IMR-90 (cell line): ENCODE measurements around the gene DHRS4. TPM values are rescaled to one million over a fixed set of nuclear protein-coding genes. Genes with fewer than 3 reads are reported as not detected.

ENCODE experiments used
- ATAC-seq: fragments of 200-7000 bp; cut with Tn5 transposase; 2 replicates; pipeline ENCODE4 v1.9.1; 2020; ENCODE audit warnings: low read depth, mild to moderate bottlenecking, moderate library complexity
- BruUV-seq: library from RNA; stranded (reverse); fragments of 400-500 nt; replicated peaks from 2 replicates; lab custom pipeline; 2021; lab: Mats Ljungman, UMichigan
- CTCF ChIA-PET: fragments of 300-600 bp; formaldehyde crosslinking; extraction: SDS; loops from one replicate; lab custom pipeline; 2021; ENCODE audit warnings: antibody characterized with exemption; lab: Yijun Ruan, JAX
- POLR2A ChIA-PET: fragments of 300-600 bp; sonication (Branson Sonifier 250); formaldehyde crosslinking; loops from one replicate; lab custom pipeline; 2022; ENCODE audit warnings: antibody characterized with exemption; ENCODE audit not compliant: unreplicated experiment; lab: Charles Lee
- DNase-seq: peaks from one replicate; pipeline ENCODE4 v3.0.0; 2013
- H2AFZ ChIP-seq: replicated peaks from 2 replicates; pipeline ENCODE3; 2013; ENCODE audit warnings: low read length, mild to moderate bottlenecking; ENCODE audit not compliant: poor library complexity
- H2AK5ac ChIP-seq: 2 replicates; pipeline ENCODE4 v1.6.1; 2013; ENCODE audit warnings: low read depth, low read length, inconsistent platforms
- H2AK9ac ChIP-seq: replicated peaks from 2 replicates; pipeline ENCODE3; 2013; ENCODE audit warnings: mild to moderate bottlenecking, low read depth, low read length, moderate library complexity; ENCODE audit not compliant: poor library complexity
- H2BK120ac ChIP-seq: 2 replicates; pipeline ENCODE4 v1.6.1; 2013; ENCODE audit warnings: low read depth, low read length, inconsistent platforms
- H2BK15ac ChIP-seq: 3 replicates; pipeline ENCODE4 v1.6.1; 2013; ENCODE audit warnings: low read depth, low read length, inconsistent platforms
- H2BK20ac ChIP-seq: 2 replicates; pipeline ENCODE4 v1.6.1; 2013; ENCODE audit warnings: low read depth, mild to moderate bottlenecking, inconsistent platforms, low read length, moderate library complexity
- H2BK5ac ChIP-seq: 2 replicates; pipeline ENCODE4 v1.6.1; 2013; ENCODE audit warnings: mild to moderate bottlenecking, low read depth, low read length, inconsistent platforms; ENCODE audit not compliant: poor library complexity, severe bottlenecking
- H3K14ac ChIP-seq: replicated peaks from 2 replicates; pipeline ENCODE4 v1.6.1; 2013; ENCODE audit warnings: low read depth, low read length, inconsistent platforms
- H3K18ac ChIP-seq: 2 replicates; pipeline ENCODE4 v1.6.1; 2013; ENCODE audit warnings: low read depth, low read length, control low read depth
- H3K23ac ChIP-seq: 2 replicates; pipeline ENCODE4 v1.6.1; 2013; ENCODE audit warnings: low read depth, low read length, inconsistent platforms
- H3K27ac ChIP-seq: 2 replicates; pipeline ENCODE4 v1.5.1; 2013; ENCODE audit warnings: mild to moderate bottlenecking, control low read depth, low read length; ENCODE audit not compliant: insufficient read depth
- H3K27me3 ChIP-seq: 2 replicates; pipeline ENCODE4 v1.6.1; 2013; ENCODE audit warnings: low read length; ENCODE audit not compliant: control insufficient read depth, insufficient read depth
- H3K36me3 ChIP-seq: 2 replicates; pipeline ENCODE4 v1.6.1; 2013; ENCODE audit warnings: low read length, mixed read lengths; ENCODE audit not compliant: control insufficient read depth, insufficient read depth
- H3K4ac ChIP-seq: 2 replicates; pipeline ENCODE4 v1.6.1; 2013; ENCODE audit warnings: low read depth, low read length, inconsistent platforms
- H3K4me1 ChIP-seq: 2 replicates; pipeline ENCODE4 v1.6.1; 2013; ENCODE audit warnings: low read length, mixed read lengths; ENCODE audit not compliant: control insufficient read depth, insufficient read depth
- H3K4me2 ChIP-seq: 2 replicates; pipeline ENCODE4 v1.6.1; 2013; ENCODE audit warnings: low read depth, mild to moderate bottlenecking, control low read depth, low read length, moderate library complexity
- H3K4me3 ChIP-seq: 2 replicates; pipeline ENCODE4 v1.5.1; 2013; ENCODE audit warnings: low read depth, mild to moderate bottlenecking, control low read depth, low read length, moderate library complexity; ENCODE audit not compliant: insufficient read depth
- H3K56ac ChIP-seq: 2 replicates; pipeline ENCODE4 v1.6.1; 2013; ENCODE audit warnings: low read length, inconsistent platforms; ENCODE audit not compliant: insufficient read depth; ENCODE audit errors: extremely low read depth
- H3K79me1 ChIP-seq, 2 experiments: 2 replicates each; pipeline ENCODE4 v1.6.1; 2013; ENCODE audit warnings: low read length in 2 of 2, inconsistent platforms in 1 of 2, low read depth in 1 of 2
- H3K9ac ChIP-seq: 2 replicates; pipeline ENCODE4 v1.6.1; 2013; ENCODE audit warnings: low read depth, low read length, control low read depth
- H3K9me1 ChIP-seq: 2 replicates; pipeline ENCODE4 v1.6.1; 2013; ENCODE audit warnings: low read length, inconsistent platforms; ENCODE audit not compliant: insufficient read depth
- H3K9me3 ChIP-seq: 2 replicates; pipeline ENCODE4 v1.6.1; 2013; ENCODE audit warnings: low read length; ENCODE audit not compliant: control insufficient read depth, insufficient read depth
- H4K20me1 ChIP-seq: 2 replicates; pipeline ENCODE4 v1.6.1; 2013; ENCODE audit warnings: low read length, inconsistent platforms; ENCODE audit not compliant: insufficient read depth
- H4K5ac ChIP-seq: 2 replicates; pipeline ENCODE4 v1.6.1; 2013; ENCODE audit warnings: mild to moderate bottlenecking, low read depth, low read length, control low read depth
- H4K8ac ChIP-seq, 2 experiments: 2 replicates each; pipeline ENCODE4 v1.6.1; 2013; ENCODE audit warnings: low read depth in 2 of 2, low read length in 2 of 2, control low read depth in 1 of 2, inconsistent platforms in 1 of 2
- H4K91ac ChIP-seq: 2 replicates; pipeline ENCODE4 v1.6.1; 2013; ENCODE audit warnings: low read depth, low read length, inconsistent platforms; ENCODE audit not compliant: insufficient read depth
- CEBPB ChIP-seq: IDR thresholded peaks from 2 replicates; pipeline ENCODE4 v1.6.1; 2012; ENCODE audit warnings: low read depth, low read length, improper control_type of control experiment
- CHD1 ChIP-seq: IDR thresholded peaks from 2 replicates; pipeline ENCODE4 v1.6.1; 2012; ENCODE audit warnings: low read depth, low read length, improper control_type of control experiment
- CTCF ChIP-seq: conservative IDR thresholded peaks from 2 replicates; pipeline ENCODE4 v1.5.1; 2012; ENCODE audit warnings: mild to moderate bottlenecking, low read depth, low read length, improper control_type of control experiment
- FOS ChIP-seq: fragments of 150-350 bp; IDR thresholded peaks from 2 replicates; pipeline ENCODE4 v1.6.1; 2016; ENCODE audit warnings: low read depth, low read length
- MAFK ChIP-seq: IDR thresholded peaks from 2 replicates; pipeline ENCODE4 v1.6.1; 2012; ENCODE audit warnings: low read depth, low read length, improper control_type of control experiment
- MAZ ChIP-seq: IDR thresholded peaks from 2 replicates; pipeline ENCODE4 v1.6.1; 2012; ENCODE audit warnings: low read depth, mild to moderate bottlenecking, low read length, improper control_type of control experiment, moderate library complexity, borderline replicate concordance
- MXI1 ChIP-seq: IDR thresholded peaks from 2 replicates; pipeline ENCODE4 v1.6.1; 2012; ENCODE audit warnings: low read depth, mild to moderate bottlenecking, low read length, moderate library complexity, borderline replicate concordance
- RAD21 ChIP-seq: IDR thresholded peaks from 2 replicates; pipeline ENCODE4 v1.6.1; 2012; ENCODE audit warnings: low read length, improper control_type of control experiment
- RCOR1 ChIP-seq: IDR thresholded peaks from 2 replicates; pipeline ENCODE4 v1.6.1; 2012; ENCODE audit warnings: mild to moderate bottlenecking, low read length, improper control_type of control experiment; ENCODE audit not compliant: insufficient replicate concordance
- SMC3 ChIP-seq: fragments of 150-350 bp; IDR thresholded peaks from 2 replicates; pipeline ENCODE4 v1.6.1; 2016; ENCODE audit warnings: low read depth, mild to moderate bottlenecking, antibody characterized with exemption, low read length, moderate library complexity
- WGBS, 2 experiments: methylation state at CpG; one replicate each; pipeline versions ENCODE4 v1.1.5 to v1.1.7; 2013; ENCODE audit warnings: missing lambda C conversion rate in 2 of 2; ENCODE audit not compliant: insufficient read length in 1 of 2; ENCODE audit errors: extremely low coverage in 2 of 2; 5-methylcytosine and 5-hydroxymethylcytosine counted together
- dilution Hi-C: fragments of 300-500 bp; cut with HindIII; formaldehyde crosslinking; loops from one replicate; pipeline ENCODE4 v1.14.3; 2018; ENCODE audit warnings: low sequenced_read_pairs; ENCODE audit not compliant: unreplicated experiment
- in situ Hi-C: fragments of 300-500 bp; cut with MboI; formaldehyde crosslinking; loops from 3 replicates; pipeline ENCODE4 v1.14.3; 2019; ENCODE audit warnings: low sequenced_read_pairs, inconsistent platforms, mixed read lengths
- intact Hi-C: fragments of 100-400 bp; cut with micrococcal nuclease; formaldehyde crosslinking; loops from 2 replicates; pipeline ENCODE4 v1.10.0; 2022
- polyA plus RNA-seq, 3 experiments: library from polyadenylated mRNA; depleted of rRNA; stranded (reverse); fragments of >200 nt; gene quantifications; 2 replicates each; pipeline ENCODE4 v1.2.3, GENCODE V29; 2012; ENCODE audit warnings: low replicate concordance in 1 of 3
- total RNA-seq: library from RNA; depleted of rRNA; stranded (reverse); fragments of >200 nt; gene quantifications from 2 replicates; pipeline ENCODE4 v1.2.3, GENCODE V29; 2012
- TF ChIP-seq, protein P1 (sequence below): fragments of 150-350 bp; IDR thresholded peaks from 2 replicates; pipeline ENCODE4 v1.6.1; 2016; ENCODE audit warnings: low read depth, mild to moderate bottlenecking, low read length, moderate library complexity, borderline replicate concordance
- TF ChIP-seq, protein P2 (sequence below): fragments of 150-350 bp; IDR thresholded peaks from 2 replicates; pipeline ENCODE4 v1.6.1; 2017; ENCODE audit warnings: mild to moderate bottlenecking, antibody characterized with exemption, low read length, low read depth

Gene DHRS4
- total and polyA plus RNA-seq, 2 of the 4 experiments (the other 2 are of a cell fraction): 43.2 to 51.8 TPM

DNA sequence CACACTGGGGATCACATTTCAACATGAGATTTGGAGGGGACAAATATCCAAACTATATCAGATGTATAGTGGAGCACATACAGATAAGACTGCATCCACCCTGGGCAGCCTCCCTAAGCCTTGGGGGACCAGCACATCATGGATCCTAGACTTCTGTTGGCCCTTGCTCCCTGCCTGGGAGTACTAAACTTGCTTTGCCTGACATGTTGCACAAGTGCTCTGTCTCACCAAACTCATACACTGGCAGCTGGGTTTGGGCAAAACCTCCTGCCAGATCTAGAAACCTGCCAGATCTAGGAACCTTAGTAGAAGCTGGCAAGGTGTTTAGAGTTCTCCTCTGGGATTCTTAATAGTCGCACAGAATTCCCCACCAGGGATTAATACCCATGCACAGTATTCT, 18.4 kb upstream of the DHRS4 start:
- Histone ChIP-seq H3K9me3 (no peaks in the 10 kb centered on the region), H3K18ac (no peak overlapping the region), H2AFZ (no peak overlapping the region), H4K91ac (no peak overlapping the region), H3K27me3 (no peaks in the 10 kb centered on the region; the same call in 1 of the 2 replicates), H2BK120ac (no peak overlapping the region), H3K4me1 (no peaks in the 10 kb centered on the region), H2BK15ac (no peak overlapping the region), H3K9ac (no peak overlapping the region), H3K56ac (no peak overlapping the region), H3K36me3 (no peaks in the 10 kb centered on the region), H3K14ac (no peak overlapping the region), H4K5ac (no peak overlapping the region), H2AK5ac (no peak overlapping the region), H3K9me1 (no peaks in the 10 kb centered on the region), H3K4ac (no peak overlapping the region), H3K23ac (no peak overlapping the region), H3K4me3 (no peak overlapping the region), H3K79me1 (no peaks in the 10 kb centered on the region), H3K27ac (no peak overlapping the region), H2AK9ac (no peak overlapping the region), H4K8ac (no peak overlapping the region), H2BK5ac (no peak overlapping the region), H4K20me1 (no peaks in the 10 kb centered on the region), H2BK20ac (no peak overlapping the region), H3K4me2 (no peak overlapping the region)
- dilution Hi-C loops (no loop called here), in situ Hi-C loops (no loop called here), intact Hi-C loops (loop anchor here (10.0 kb wide), 1 partner anchor 460 kb away; no protein-coding TSS in a partner anchor)
- no peak for TF ChIP-seq CTCF
- TF ChIP-seq MAFK: no peak
- TF ChIP-seq MAZ: no peak
- TF ChIP-seq, protein P1, sequence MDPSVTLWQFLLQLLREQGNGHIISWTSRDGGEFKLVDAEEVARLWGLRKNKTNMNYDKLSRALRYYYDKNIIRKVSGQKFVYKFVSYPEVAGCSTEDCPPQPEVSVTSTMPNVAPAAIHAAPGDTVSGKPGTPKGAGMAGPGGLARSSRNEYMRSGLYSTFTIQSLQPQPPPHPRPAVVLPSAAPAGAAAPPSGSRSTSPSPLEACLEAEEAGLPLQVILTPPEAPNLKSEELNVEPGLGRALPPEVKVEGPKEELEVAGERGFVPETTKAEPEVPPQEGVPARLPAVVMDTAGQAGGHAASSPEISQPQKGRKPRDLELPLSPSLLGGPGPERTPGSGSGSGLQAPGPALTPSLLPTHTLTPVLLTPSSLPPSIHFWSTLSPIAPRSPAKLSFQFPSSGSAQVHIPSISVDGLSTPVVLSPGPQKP: no peak
- no peak for TF ChIP-seq CHD1
- no peak for TF ChIP-seq RCOR1
- TF ChIP-seq SMC3: no peak
- no peak for TF ChIP-seq RAD21
- no peak for TF ChIP-seq FOS
- TF ChIP-seq, protein P2, sequence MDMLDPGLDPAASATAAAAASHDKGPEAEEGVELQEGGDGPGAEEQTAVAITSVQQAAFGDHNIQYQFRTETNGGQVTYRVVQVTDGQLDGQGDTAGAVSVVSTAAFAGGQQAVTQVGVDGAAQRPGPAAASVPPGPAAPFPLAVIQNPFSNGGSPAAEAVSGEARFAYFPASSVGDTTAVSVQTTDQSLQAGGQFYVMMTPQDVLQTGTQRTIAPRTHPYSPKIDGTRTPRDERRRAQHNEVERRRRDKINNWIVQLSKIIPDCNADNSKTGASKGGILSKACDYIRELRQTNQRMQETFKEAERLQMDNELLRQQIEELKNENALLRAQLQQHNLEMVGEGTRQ: no peak
- no peak for TF ChIP-seq MXI1
- no peak for TF ChIP-seq CEBPB
- DNase-seq (no peak), ATAC-seq (no peak)
- no TSS peak for BruUV-seq
- POLR2A ChIA-PET: no interaction called here
- WGBS, 2 experiments: no CpG with 5 or more reads among the region's 1 CpG
- CTCF ChIA-PET: no interaction called here
